Smooth muscle cell (in vitro differentiated cells): ENCODE measurements around the gene FMNL2. TPM values are rescaled to one million over a fixed set of nuclear protein-coding genes. Genes with fewer than 3 reads are reported as not detected.

Experiments used
- DNase-seq: peaks from one replicate; lab custom pipeline; 2025; ENCODE audit not compliant: unreplicated experiment; lab: John Stamatoyannopoulos, UW
- H2AFZ ChIP-seq: fragments of 200-600 bp; sonication (generic); 2 replicates; pipeline ENCODE4 v1.6.0; 2016; ENCODE audit warnings: antibody characterized with exemption, low read depth, mild to moderate bottlenecking
- H3F3A ChIP-seq: fragments of 200-600 bp; sonication (generic); 2 replicates; pipeline ENCODE4 v1.6.0; 2017; ENCODE audit warnings: antibody characterized with exemption, low read depth
- H3K27ac ChIP-seq: fragments of 200-600 bp; sonication (generic); 2 replicates; pipeline ENCODE4 v1.5.1; 2016; ENCODE audit warnings: low read depth, mild to moderate bottlenecking
- H3K27me3 ChIP-seq: fragments of 200-600 bp; sonication (generic); 2 replicates; pipeline ENCODE4 v1.6.1; 2016; ENCODE audit warnings: low read depth, mild to moderate bottlenecking
- H3K36me3 ChIP-seq: fragments of 200-600 bp; sonication (generic); 2 replicates; pipeline ENCODE4 v1.5.1; 2016; ENCODE audit warnings: low read depth
- H3K4me1 ChIP-seq: fragments of 200-600 bp; sonication (generic); 2 replicates; pipeline ENCODE4 v1.5.1; 2016; ENCODE audit warnings: low read depth
- H3K4me2 ChIP-seq: fragments of 200-600 bp; sonication (generic); 2 replicates; pipeline ENCODE4 v1.6.0; 2016; ENCODE audit warnings: mild to moderate bottlenecking
- H3K4me3 ChIP-seq: fragments of 200-600 bp; sonication (generic); 2 replicates; pipeline ENCODE4 v1.5.1; 2016; ENCODE audit warnings: mild to moderate bottlenecking
- H3K79me2 ChIP-seq: fragments of 200-600 bp; sonication (generic); 2 replicates; pipeline ENCODE4 v1.6.0; 2016; ENCODE audit warnings: low read depth, mild to moderate bottlenecking
- H3K9ac ChIP-seq: fragments of 200-600 bp; sonication (generic); 2 replicates; pipeline ENCODE4 v1.6.0; 2016; ENCODE audit warnings: low read depth
- H3K9me3 ChIP-seq: fragments of 200-600 bp; sonication (generic); replicated peaks from 2 replicates; pipeline ENCODE4 v1.5.1; 2016; ENCODE audit warnings: low read depth
- H4K20me1 ChIP-seq: fragments of 200-600 bp; sonication (generic); 2 replicates; pipeline ENCODE4 v1.6.0; 2016; ENCODE audit warnings: low read depth
- CTCF ChIP-seq: fragments of 200-600 bp; sonication (generic); IDR thresholded peaks from 2 replicates; pipeline ENCODE4 v1.5.1; 2017; ENCODE audit warnings: borderline replicate concordance, mild to moderate bottlenecking, antibody characterized with exemption; ENCODE audit not compliant: insufficient read depth, poor library complexity, severe bottlenecking
- WGBS: methylation state at CpG from one replicate; pipeline ENCODE4 v1.1.7; 2016; ENCODE audit warnings: low lambda C conversion rate; 5-methylcytosine and 5-hydroxymethylcytosine counted together
- polyA plus RNA-seq: library from polyadenylated mRNA; unstranded; fragments of >200 nt; fragmentation: Nextera tagmentation; extraction: Ambion mirVana; gene quantifications from 2 replicates; pipeline ENCODE4 v1.2.1, GENCODE V29; 2016
- total RNA-seq: library from RNA; depleted of rRNA; stranded (reverse); fragments of >200 nt; gene quantifications from 2 replicates; pipeline ENCODE4 v1.2.3, GENCODE V29; 2014

The FMNL2 gene
- total and polyA plus RNA-seq, 2 experiments from 2014 or later = 7.4 to 37.3 TPM

GRCh38 chr2:152504618-152505017 is 169.6 kb downstream of the FMNL2 start:
- WGBS = 48% methylated on average over 3 of the region's 3 CpGs
- no peak overlapping the region for H2AFZ ChIP-seq
- peak overlapping the region; percentile 66 for H3K4me2 ChIP-seq
- H3K4me3 ChIP-seq = no peak overlapping the region
- peaks cover 77% of the 10 kb centered on the region for H3K79me2 ChIP-seq
- no peaks in the 10 kb centered on the region for H3K36me3 ChIP-seq
- H3K9ac ChIP-seq = peak overlapping the region; percentile 81
- H4K20me1 ChIP-seq = peaks cover 7% of the 10 kb centered on the region
- peaks cover 10% of the 10 kb centered on the region for H3F3A ChIP-seq
- H3K27me3 ChIP-seq = no peaks in the 10 kb centered on the region
- H3K4me1 ChIP-seq = peaks cover 16% of the 10 kb centered on the region
- peak overlapping the region; percentile 94 for H3K27ac ChIP-seq
- no peak for DNase-seq
- no peaks in the 10 kb centered on the region for H3K9me3 ChIP-seq
- TF ChIP-seq CTCF = no peak

GRCh38 chr2:152505495-152505906 is 170.5 kb downstream of the FMNL2 start:
- Histone ChIP-seq H3K36me3 (no peaks in the 10 kb centered on the region), H3K79me2 (peaks cover 76% of the 10 kb centered on the region), H3K4me3 (no peak overlapping the region), H4K20me1 (peaks cover 7% of the 10 kb centered on the region), H3K9me3 (no peaks in the 10 kb centered on the region), H3K4me1 (peaks cover 12% of the 10 kb centered on the region), H3K27me3 (no peaks in the 10 kb centered on the region), H3K9ac (peak overlapping the region; percentile 81), H3K4me2 (peak overlapping the region; percentile 66), H2AFZ (no peak overlapping the region), H3F3A (peaks cover 10% of the 10 kb centered on the region), H3K27ac (peak overlapping the region; percentile 94)
- WGBS = 54% methylated on average over 9 of the region's 9 CpGs
- no peak for DNase-seq
- TF ChIP-seq CTCF = no peak

GRCh38 chr2:152506843-152507242 is 171.9 kb downstream of the FMNL2 start:
- Histone ChIP-seq H3K27me3 (no peaks in the 10 kb centered on the region), H3K36me3 (no peaks in the 10 kb centered on the region), H3K79me2 (peaks cover 70% of the 10 kb centered on the region), H4K20me1 (peaks cover 7% of the 10 kb centered on the region), H2AFZ (no peak overlapping the region), H3F3A (peaks cover 10% of the 10 kb centered on the region), H3K4me3 (no peak overlapping the region), H3K27ac (peak overlapping the region; percentile 94), H3K4me2 (no peak overlapping the region), H3K4me1 (peaks cover 12% of the 10 kb centered on the region), H3K9ac (peak overlapping the region; percentile 81), H3K9me3 (no peaks in the 10 kb centered on the region)
- WGBS = 79% methylated on average over 4 of the region's 4 CpGs
- no peak for TF ChIP-seq CTCF
- DNase-seq = no peak

GRCh38 chr2:152507907-152508306 is 172.9 kb downstream of the FMNL2 start:
- no peak overlapping the region for H3K4me2 ChIP-seq
- H3F3A ChIP-seq = peaks cover 10% of the 10 kb centered on the region
- no peak overlapping the region for H2AFZ ChIP-seq
- H3K27ac ChIP-seq = no peak overlapping the region
- 90% methylated on average over 6 of the region's 6 CpGs for WGBS
- no peak for TF ChIP-seq CTCF
- H3K27me3 ChIP-seq = no peaks in the 10 kb centered on the region
- H3K79me2 ChIP-seq = peaks cover 71% of the 10 kb centered on the region
- H3K4me1 ChIP-seq = peaks cover 12% of the 10 kb centered on the region
- no peaks in the 10 kb centered on the region for H3K9me3 ChIP-seq
- H3K36me3 ChIP-seq = no peaks in the 10 kb centered on the region
- H3K9ac ChIP-seq = no peak overlapping the region
- peaks cover 7% of the 10 kb centered on the region for H4K20me1 ChIP-seq
- H3K4me3 ChIP-seq = no peak overlapping the region
- no peak for DNase-seq
